ENCODE data around the gene DPEP1. TPM values are rescaled to one million over a fixed set of nuclear protein-coding genes. Genes with fewer than 3 reads are reported as not detected.

The DPEP1 gene
- total RNA-seq, 3 donors from 2014 or later (not counting 1 experiment from before 2014, with no cell fraction given) = not detected

- intact Hi-C loops (cut with micrococcal nuclease) = no loop called here
These were observed 30.7 kb upstream of the DPEP1 start for GRCh38 chr16:89582614-89583196.

GRCh38 chr16:89583197-89583894 lies 30.1 kb upstream of the DPEP1 start:
- Mint-ChIP-seq H3K27me3 (ENCODE audit: low read depth in 2 of 2) (no peaks in the 10 kb centered on the region), H3K9me3 (no peaks in the 10 kb centered on the region), H3K4me1 (no peaks in the 10 kb centered on the region), H3K36me3 (no peaks in the 10 kb centered on the region), H3K27ac (no peak overlapping the region), H3K4me3 (no peak overlapping the region)
- H3K4me3 ChIP-seq (ENCODE audit: low read length) = no peak overlapping the region
- no peaks in the 10 kb centered on the region for H3K4me1 ChIP-seq (ENCODE audit: control insufficient read depth, insufficient read depth, low read length)
- H3K27ac ChIP-seq (ENCODE audit: low read length) = no peak overlapping the region
- TF ChIP-seq CTCF (IDR thresholded peaks at IDR 0.05) = no peak
- DNase-seq (no peak), ATAC-seq (no peak)
- WGBS (ENCODE audit: insufficient coverage) = 94% methylated on average over 36 of the region's 36 CpGs
- no peaks in the 10 kb centered on the region for H3K27me3 ChIP-seq (ENCODE audit: control insufficient read depth, insufficient read depth, low read length)
- intact Hi-C loops (cut with micrococcal nuclease) = no loop called here
- H3K36me3 ChIP-seq (ENCODE audit: control insufficient read depth, insufficient read depth, low read length) = no peaks in the 10 kb centered on the region
- peaks cover 4% of the 10 kb centered on the region for H3K9me3 ChIP-seq (ENCODE audit: control insufficient read depth, insufficient read depth, low read length)

More at GRCh38 chr16:89582614-89583196, 30.7 kb upstream of the DPEP1 start:
- no peak for DNase-seq
- H3K4me3 ChIP-seq (ENCODE audit: low read length) = no peak overlapping the region
- peaks cover 4% of the 10 kb centered on the region for H3K9me3 ChIP-seq (ENCODE audit: control insufficient read depth, insufficient read depth, low read length)
- TF ChIP-seq CTCF (IDR thresholded peaks at IDR 0.05) = no peak
- no peaks in the 10 kb centered on the region for H3K36me3 ChIP-seq (ENCODE audit: control insufficient read depth, insufficient read depth, low read length)
- H3K9me3 Mint-ChIP-seq = no peaks in the 10 kb centered on the region
- H3K27me3 ChIP-seq (ENCODE audit: control insufficient read depth, insufficient read depth, low read length) = no peaks in the 10 kb centered on the region
- no peak overlapping the region for H3K27ac Mint-ChIP-seq
- no peak overlapping the region for H3K27ac ChIP-seq (ENCODE audit: low read length)
- no peaks in the 10 kb centered on the region for H3K36me3 Mint-ChIP-seq
- WGBS (ENCODE audit: insufficient coverage) = 95% methylated on average over 18 of the region's 19 CpGs
- no peak for ATAC-seq
- no peaks in the 10 kb centered on the region for H3K27me3 Mint-ChIP-seq (ENCODE audit: low read depth in 2 of 2)
- H3K4me1 ChIP-seq (ENCODE audit: control insufficient read depth, insufficient read depth, low read length) = no peaks in the 10 kb centered on the region
- no peak overlapping the region for H3K4me3 Mint-ChIP-seq
- no peaks in the 10 kb centered on the region for H3K4me1 Mint-ChIP-seq

- Mint-ChIP-seq H3K9me3 (no peaks in the 10 kb centered on the region), H3K4me1 (no peaks in the 10 kb centered on the region), H3K4me3 (no peak overlapping the region), H3K27ac (no peak overlapping the region), H3K36me3 (no peaks in the 10 kb centered on the region), H3K27me3 (ENCODE audit: low read depth in 2 of 2) (no peaks in the 10 kb centered on the region)
- H3K9me3 ChIP-seq (ENCODE audit: control insufficient read depth, insufficient read depth, low read length) = peaks cover 4% of the 10 kb centered on the region
- intact Hi-C loops (cut with micrococcal nuclease) = no loop called here
- H3K27ac ChIP-seq (ENCODE audit: low read length) = no peak overlapping the region
- DNase-seq (no peak), ATAC-seq (no peak)
- H3K36me3 ChIP-seq (ENCODE audit: control insufficient read depth, insufficient read depth, low read length) = no peaks in the 10 kb centered on the region
- no peak for TF ChIP-seq CTCF (IDR thresholded peaks at IDR 0.05)
- WGBS (ENCODE audit: insufficient coverage) = 93% methylated on average over 49 of the region's 49 CpGs
- H3K4me1 ChIP-seq (ENCODE audit: control insufficient read depth, insufficient read depth, low read length) = no peaks in the 10 kb centered on the region
- no peak overlapping the region for H3K4me3 ChIP-seq (ENCODE audit: low read length)
- no peaks in the 10 kb centered on the region for H3K27me3 ChIP-seq (ENCODE audit: control insufficient read depth, insufficient read depth, low read length)
These were observed 29.4 kb upstream of the DPEP1 start for GRCh38 chr16:89583895-89584644.
